SU-DHL-6 (cell line): Measurements from ENCODE around the gene STK10.

Experiments used
- H2AFZ ChIP-seq: fragments of 200-600 bp; sonication (generic); 2 replicates; pipeline ENCODE4 v1.6.1; 2014; ENCODE audit warnings: low read depth, mild to moderate bottlenecking, moderate library complexity, mixed read lengths, antibody characterized with exemption, low read length; ENCODE audit not compliant: severe bottlenecking
- H3F3A ChIP-seq: fragments of 200-600 bp; shearing (Covaris generic); 2 replicates; pipeline ENCODE4 v1.6.0; 2016; ENCODE audit warnings: antibody characterized with exemption, mild to moderate bottlenecking; ENCODE audit not compliant: insufficient read depth
- H3K27ac ChIP-seq: fragments of 200-600 bp; sonication (generic); 2 replicates; pipeline ENCODE4 v1.5.1; 2016; ENCODE audit warnings: low read depth, mild to moderate bottlenecking, low read length, moderate library complexity, mixed read lengths
- H3K27me3 ChIP-seq: fragments of 200-600 bp; sonication (generic), shearing (Covaris generic); 2 replicates; pipeline ENCODE4 v1.6.0; 2014; ENCODE audit warnings: mild to moderate bottlenecking, low read length
- H3K36me3 ChIP-seq: fragments of 200-600 bp; sonication (generic); 2 replicates; pipeline ENCODE4 v1.6.1; 2014; ENCODE audit warnings: mild to moderate bottlenecking, low read length, mixed read lengths
- H3K4me2 ChIP-seq: fragments of 300-600, 200-600 bp; shearing (Covaris generic), sonication (generic); 2 replicates; pipeline ENCODE4 v1.6.0; 2014; ENCODE audit warnings: low read length, low read depth, mild to moderate bottlenecking; ENCODE audit not compliant: poor library complexity, severe bottlenecking
- H3K4me3 ChIP-seq: fragments of 200-600 bp; sonication (generic); 2 replicates; pipeline ENCODE4 v1.5.1; 2014; ENCODE audit warnings: antibody characterized with exemption, low read length, mild to moderate bottlenecking, mixed read lengths; ENCODE audit not compliant: insufficient read depth, poor library complexity, severe bottlenecking
- H3K79me2 ChIP-seq: fragments of 200-600 bp; sonication (generic); 2 replicates; pipeline ENCODE4 v1.6.1; 2014; ENCODE audit warnings: mild to moderate bottlenecking, low read length, moderate library complexity; ENCODE audit not compliant: insufficient read depth
- H3K9ac ChIP-seq: fragments of 200-600 bp; sonication (generic); 2 replicates; pipeline ENCODE4 v1.7.0; 2014; ENCODE audit warnings: mild to moderate bottlenecking, low read length
- H3K9me2 ChIP-seq: fragments of 200-600 bp; sonication (generic); replicated peaks from 2 replicates; pipeline ENCODE4 v1.6.1; 2014; ENCODE audit warnings: low read length; ENCODE audit not compliant: insufficient read depth
- H3K9me3 ChIP-seq: fragments of 200-600 bp; sonication (generic); 2 replicates; pipeline ENCODE4 v1.6.1; 2014; ENCODE audit warnings: low read length, mixed read lengths; ENCODE audit not compliant: insufficient read depth
- H4K20me1 ChIP-seq: fragments of 200-600 bp; sonication (generic); 2 replicates; pipeline ENCODE4 v1.6.1; 2014; ENCODE audit warnings: low read depth, mild to moderate bottlenecking, antibody characterized with exemption, low read length, moderate library complexity, mixed read lengths
- CTCF ChIP-seq: fragments of 200-600 bp; sonication (generic); IDR thresholded peaks from one replicate; pipeline ENCODE4 v1.5.1; 2017; ENCODE audit warnings: antibody characterized with exemption, mild to moderate bottlenecking, low read length, moderate library complexity; ENCODE audit not compliant: insufficient read depth, poor library complexity, severe bottlenecking
- EZH2phosphoT487 ChIP-seq: fragments of 200-600 bp; sonication (generic), shearing (Covaris generic); conservative IDR thresholded peaks from 2 replicates; pipeline ENCODE4 v1.6.1; 2018; ENCODE audit warnings: mild to moderate bottlenecking, antibody characterized with exemption, low read length, moderate library complexity, mixed read lengths

The STK10 gene

GRCh38 chr5:172131690-172132089, 56.3 kb downstream of the STK10 start:
- H3K9me3 ChIP-seq = no peaks in the 10 kb centered on the region
- H3K4me2 ChIP-seq = no peak overlapping the region
- no peak overlapping the region for H3K4me3 ChIP-seq
- no peak overlapping the region for H3K27ac ChIP-seq
- no peaks in the 10 kb centered on the region for H4K20me1 ChIP-seq
- no peak overlapping the region for H2AFZ ChIP-seq
- no peaks in the 10 kb centered on the region for H3K27me3 ChIP-seq
- H3K79me2 ChIP-seq = peaks cover 46% of the 10 kb centered on the region
- TF ChIP-seq EZH2phosphoT487 (no peak), CTCF (no peak)
- no peaks in the 10 kb centered on the region for H3F3A ChIP-seq
- no peaks in the 10 kb centered on the region for H3K9me2 ChIP-seq
- H3K9ac ChIP-seq = no peak overlapping the region
- H3K36me3 ChIP-seq = 0 out of 2 replicates have a peak, but pooled peaks cover 3% of the 10 kb centered on the region

- Histone ChIP-seq H3K9me2 (no peaks in the 10 kb centered on the region), H3K79me2 (peaks cover 27% of the 10 kb centered on the region), H2AFZ (no peak overlapping the region), H3K36me3 (peaks cover 6% of the 10 kb centered on the region; the same call in 1 of the 2 replicates), H4K20me1 (no peaks in the 10 kb centered on the region), H3K4me2 (no peak overlapping the region), H3K9me3 (no peaks in the 10 kb centered on the region), H3K9ac (no peak overlapping the region), H3F3A (no peaks in the 10 kb centered on the region), H3K27me3 (no peaks in the 10 kb centered on the region), H3K4me3 (no peak overlapping the region), H3K27ac (no peak overlapping the region)
- no peak for TF ChIP-seq CTCF
- TF ChIP-seq EZH2phosphoT487 = no peak
These were observed 58.6 kb downstream of the STK10 start for GRCh38 chr5:172129256-172129910.

GRCh38 chr5:172127581-172127980, 60.4 kb downstream of the STK10 start:
- Histone ChIP-seq H3K79me2 (peaks cover 26% of the 10 kb centered on the region), H3K27me3 (no peaks in the 10 kb centered on the region), H4K20me1 (no peaks in the 10 kb centered on the region), H3K9me3 (no peaks in the 10 kb centered on the region), H3K4me2 (no peak overlapping the region), H3K27ac (no peak overlapping the region), H3K36me3 (peaks cover 8% of the 10 kb centered on the region; the same call in 1 of the 2 replicates), H3F3A (no peaks in the 10 kb centered on the region), H2AFZ (no peak overlapping the region), H3K9ac (no peak overlapping the region), H3K9me2 (no peaks in the 10 kb centered on the region), H3K4me3 (no peak overlapping the region)
- TF ChIP-seq CTCF = no peak
- no peak for TF ChIP-seq EZH2phosphoT487
